Small intestine (tissue), 7 donors: Measurements from ENCODE around the gene PPP1R14B. TPM values are rescaled to one million over a fixed set of nuclear protein-coding genes. Genes with fewer than 3 reads are reported as not detected.

Source experiments
- DNase-seq, 2 donors: peaks; one replicate each; pipeline versions ENCODE4 v3.0.0 to v3.0.0-alpha.2; 2013
- FAIRE-seq: peaks from 2 replicates; lab custom pipeline; 2012; peaks lifted over from hg19 to GRCh38; lab: Jason Lieb, UNC
- H3K27ac ChIP-seq, 3 donors: one replicate each; pipeline ENCODE4 v1.5.1; 2013; ENCODE audit warnings: low read length in 2 of 3, mild to moderate bottlenecking in 2 of 3, control low read depth in 1 of 3, inconsistent platforms in 1 of 3, low read depth in 1 of 3, moderate library complexity in 1 of 3
- H3K27me3 ChIP-seq, 3 donors: one replicate each; pipeline ENCODE4 v1.6.1; 2013; ENCODE audit warnings: low read length in 3 of 3, inconsistent platforms in 1 of 3; ENCODE audit not compliant: control insufficient read depth in 3 of 3, insufficient read depth in 3 of 3
- H3K36me3 ChIP-seq, 3 donors: one replicate each; pipeline ENCODE4 v1.6.1; 2013; ENCODE audit warnings: low read length in 3 of 3, inconsistent platforms in 1 of 3, low read depth in 1 of 3, mild to moderate bottlenecking in 1 of 3, moderate library complexity in 1 of 3; ENCODE audit not compliant: control insufficient read depth in 3 of 3, insufficient read depth in 2 of 3
- H3K4me1 ChIP-seq, 3 donors: one replicate each; pipeline ENCODE4 v1.6.1; 2013; ENCODE audit warnings: low read length in 2 of 3, inconsistent platforms in 1 of 3, low read depth in 1 of 3, mild to moderate bottlenecking in 1 of 3, moderate library complexity in 1 of 3; ENCODE audit not compliant: control insufficient read depth in 3 of 3, insufficient read depth in 2 of 3
- H3K4me3 ChIP-seq, 3 donors: one replicate each; pipeline ENCODE4 v1.5.1; 2013; ENCODE audit warnings: low read length in 3 of 3, control low read depth in 1 of 3, inconsistent platforms in 1 of 3, low read depth in 1 of 3, mild to moderate bottlenecking in 1 of 3, moderate library complexity in 1 of 3
- H3K9me3 ChIP-seq, 2 donors: one replicate each; pipeline ENCODE4 v1.6.1; 2013; ENCODE audit warnings: low read depth in 1 of 2, low read length in 1 of 2; ENCODE audit not compliant: control insufficient read depth in 2 of 2, insufficient read depth in 1 of 2
- WGBS, 3 donors: extraction: QIAGEN DNeasy Blood & Tissue Kit; methylation state at CpG; one replicate each; pipeline ENCODE4 v1.1.7; 2013; 5-methylcytosine and 5-hydroxymethylcytosine counted together
- polyA plus RNA-seq, 4 donors: library from polyadenylated mRNA; stranded (reverse) in 3 of 4; unstranded in 1 of 4; fragments of 200-250 nt in 3 of 4; fragments of 120-200 nt in 1 of 4; gene quantifications; one replicate each; pipeline versions ENCODE4 v1.2.1 to v1.2.3, GENCODE V29; 2013
- donor health status: healthy with polysubstance abuse.
- donor health status: control.
- donor health status: control.
- donor health status: Bipolar disorder and iron deficiency.
- donor health status: healthy.

Gene PPP1R14B
- polyA plus RNA-seq, 4 donors = 46.9 to 161 (median 143) TPM

GRCh38 chr11:64284962-64285884 lies 38.5 kb upstream of the PPP1R14B start, which contains the start of gene GPR137:
TSS of gene GPR137 (plus strand) at chr11:64285848. CDS start at chr11:64286525, 677 bp downstream.
- FAIRE-seq (no peak), DNase-seq (peak; percentile 80 to 96)
- peaks cover 0 to 4% (median 0%) of the 10 kb centered on the region in 3 donors for H3K27me3 ChIP-seq
- H3K9me3 ChIP-seq = no peaks in the 10 kb centered on the region
- peaks cover 0 to 19% (median 4%) of the 10 kb centered on the region in 3 donors for H3K4me1 ChIP-seq
- WGBS, 3 donors = 0 to 1% (median 0%) methylated on average over 63 to 102 of the region's 102 CpGs
- H3K4me3 ChIP-seq = peak within 1 kb of the TSS; percentile 67 to 79 (median 71)
- H3K36me3 ChIP-seq = peaks cover 0 to 43% (median 0%) of the 10 kb centered on the region in 3 donors
- peak within 1 kb of the TSS; percentile 95 to 98 (median 97) for H3K27ac ChIP-seq

- peaks cover 0 to 42% (median 0%) of the 10 kb centered on the region in 3 donors for H3K36me3 ChIP-seq
- H3K4me1 ChIP-seq = peaks cover 0 to 19% (median 4%) of the 10 kb centered on the region in 3 donors
- H3K27me3 ChIP-seq = no peaks in the 10 kb centered on the region
- H3K9me3 ChIP-seq = no peaks in the 10 kb centered on the region
- peak within 1 kb of the TSS; percentile 71 to 79 (median 78) for H3K4me3 ChIP-seq
- no peak for FAIRE-seq
- H3K27ac ChIP-seq = peak within 1 kb of the TSS; percentile 95 to 98 (median 97)
- DNase-seq = peak; percentile 97
- 3% methylated on average over 37 to 44 of the region's 44 CpGs for WGBS, 3 donors
Observed at GRCh38 chr11:64284048-64284961, 37.6 kb upstream of the PPP1R14B start, which contains the start of gene BAD. TSS of gene BAD (minus strand) at chr11:64284665. CDS start at chr11:64284368, 297 bp downstream.

- H3K36me3 ChIP-seq = peaks cover 4 to 50% (median 5%) of the 10 kb centered on the region in 3 donors
- DNase-seq = no peak
- peaks cover 0 to 19% (median 4%) of the 10 kb centered on the region in 3 donors for H3K4me1 ChIP-seq
- no peaks in the 10 kb centered on the region for H3K9me3 ChIP-seq
- WGBS, 3 donors = 90 to 96% (median 91%) methylated on average over 3 of the region's 3 CpGs
- H3K27ac ChIP-seq = no peak overlapping the region
- H3K4me3 ChIP-seq = no peak overlapping the region
- H3K27me3 ChIP-seq = no peaks in the 10 kb centered on the region
- FAIRE-seq = no peak
Observed at GRCh38 chr11:64283092-64283491, 36.3 kb upstream of the PPP1R14B start.

GRCh38 chr11:64281957-64282770 lies 35.4 kb upstream of the PPP1R14B start:
- Histone ChIP-seq H3K27ac (no peak overlapping the region), H3K4me3 (no peak overlapping the region), H3K36me3 (peaks cover 4 to 52% (median 5%) of the 10 kb centered on the region in 3 donors), H3K9me3 (no peaks in the 10 kb centered on the region), H3K27me3 (no peaks in the 10 kb centered on the region), H3K4me1 (peaks cover 0 to 19% (median 4%) of the 10 kb centered on the region in 3 donors)
- DNase-seq (no peak), FAIRE-seq (no peak)
- WGBS, 3 donors = 94 to 96% (median 95%) methylated on average over 22 of the region's 22 CpGs

GRCh38 chr11:64278576-64279190 lies 31.9 kb upstream of the PPP1R14B start:
- DNase-seq (no peak), FAIRE-seq (no peak)
- Histone ChIP-seq H3K27me3 (no peaks in the 10 kb centered on the region), H3K9me3 (no peaks in the 10 kb centered on the region), H3K27ac (no peak overlapping the region), H3K4me1 (peaks cover 0 to 7% (median 4%) of the 10 kb centered on the region in 3 donors), H3K4me3 (no peak overlapping the region), H3K36me3 (peaks cover 7 to 75% (median 10%) of the 10 kb centered on the region in 3 donors)
- WGBS, 3 donors = 86 to 90% (median 89%) methylated on average over 8 of the region's 8 CpGs

GRCh38 chr11:64276653-64277431 lies 30.1 kb upstream of the PPP1R14B start:
- H3K4me3 ChIP-seq = no peak overlapping the region
- no peaks in the 10 kb centered on the region for H3K27me3 ChIP-seq
- H3K4me1 ChIP-seq = peaks cover 0 to 19% (median under 1%) of the 10 kb centered on the region in 3 donors
- DNase-seq (peak in 1 of 2 donors; percentile 46), FAIRE-seq (no peak)
- peaks cover 7 to 69% (median 10%) of the 10 kb centered on the region in 3 donors for H3K36me3 ChIP-seq
- WGBS, 3 donors = 81 to 87% (median 84%) methylated on average over 15 to 17 of the region's 17 CpGs
- no peak overlapping the region for H3K27ac ChIP-seq
- H3K9me3 ChIP-seq = no peaks in the 10 kb centered on the region

GRCh38 chr11:64275841-64276240 lies 29.1 kb upstream of the PPP1R14B start:
- Histone ChIP-seq H3K27me3 (no peaks in the 10 kb centered on the region), H3K4me1 (peaks cover 0 to 23% (median 2%) of the 10 kb centered on the region in 3 donors), H3K36me3 (peaks cover 7 to 61% (median 10%) of the 10 kb centered on the region in 3 donors), H3K27ac (no peak overlapping the region), H3K9me3 (no peaks in the 10 kb centered on the region), H3K4me3 (no peak overlapping the region)
- DNase-seq (no peak), FAIRE-seq (no peak)
- 82 to 93% (median 85%) methylated on average over 2 of the region's 2 CpGs for WGBS, 3 donors
